CD8-positive, alpha-beta memory T cell (primary cell): ENCODE data around the gene OOSP1. TPM values are rescaled to one million over a fixed set of nuclear protein-coding genes. Genes with fewer than 3 reads are reported as not detected.
"Not testable (repeated sequence)": the region's sequence is repeated elsewhere in the genome, so short reads cannot be mapped to it uniquely, and the experiment has no call there.

Experiments
- CTCF ChIA-PET: fragments of 350-600 bp; sonication (Branson Sonifier 250); formaldehyde crosslinking; loops from one replicate; lab custom pipeline; 2021; ENCODE audit warnings: antibody characterized with exemption; lab: Charles Lee
- POLR2A ChIA-PET: fragments of 350-600 bp; sonication (Branson Sonifier 250); formaldehyde crosslinking; loops from one replicate; lab custom pipeline; 2021; ENCODE audit warnings: antibody characterized with exemption; lab: Charles Lee
- DNase-seq, 5 donors: peaks; one replicate each; pipeline versions ENCODE4 v3.0.0 to v3.0.0-alpha.2; 2020 to 2022; ENCODE audit warnings: mixed read lengths in 1 of 5
- H3K27ac ChIP-seq: one replicate; pipeline ENCODE4 v1.7.0; 2013; ENCODE audit warnings: low read depth, mild to moderate bottlenecking, low read length, moderate library complexity
- H3K27me3 ChIP-seq: 2 replicates; pipeline ENCODE4 v1.7.0; 2013; ENCODE audit warnings: low read length, mild to moderate bottlenecking; ENCODE audit not compliant: insufficient read depth, poor library complexity, severe bottlenecking
- H3K36me3 ChIP-seq: 2 replicates; pipeline ENCODE4 v1.7.0; 2013; ENCODE audit warnings: mild to moderate bottlenecking, low read length, moderate library complexity; ENCODE audit not compliant: insufficient read depth
- H3K4me1 ChIP-seq: 2 replicates; pipeline ENCODE4 v1.7.0; 2013; ENCODE audit warnings: mild to moderate bottlenecking, low read length, moderate library complexity; ENCODE audit not compliant: insufficient read depth
- H3K4me3 ChIP-seq: 2 replicates; pipeline ENCODE4 v1.7.0; 2013; ENCODE audit warnings: mild to moderate bottlenecking, low read length
- H3K9me3 ChIP-seq: 2 replicates; pipeline ENCODE4 v1.7.0; 2013; ENCODE audit warnings: mild to moderate bottlenecking, low read length
- H3K27ac Mint-ChIP-seq, 8 donors: one replicate each; pipeline ENCODE4 v1.8.0; 2020 to 2021; ENCODE audit warnings: mixed read lengths in 8 of 8, mild to moderate bottlenecking in 6 of 8, inconsistent platforms in 3 of 8, moderate library complexity in 3 of 8
- H3K27me3 Mint-ChIP-seq, 2 donors: one replicate each; pipeline ENCODE4 v1.8.0; 2020 to 2021; ENCODE audit warnings: mixed read lengths in 2 of 2, mild to moderate bottlenecking in 1 of 2, moderate library complexity in 1 of 2
- H3K36me3 Mint-ChIP-seq, 3 donors: one replicate each; pipeline ENCODE4 v1.8.0; 2020 to 2021; ENCODE audit warnings: mixed read lengths in 3 of 3, inconsistent platforms in 1 of 3, mild to moderate bottlenecking in 1 of 3
- H3K4me1 Mint-ChIP-seq, 3 donors: one replicate each; pipeline ENCODE4 v1.8.0; 2020 to 2021; ENCODE audit warnings: mixed read lengths in 3 of 3, inconsistent platforms in 1 of 3, mild to moderate bottlenecking in 1 of 3
- H3K4me3 Mint-ChIP-seq, 7 donors: one replicate each; pipeline ENCODE4 v1.8.0; 2020 to 2021; ENCODE audit warnings: mixed read lengths in 7 of 7, mild to moderate bottlenecking in 6 of 7, moderate library complexity in 4 of 7, inconsistent platforms in 2 of 7
- H3K9me3 Mint-ChIP-seq, 5 donors: one replicate each; pipeline ENCODE4 v1.8.0; 2020 to 2022; ENCODE audit warnings: mixed read lengths in 5 of 5, mild to moderate bottlenecking in 3 of 5, moderate library complexity in 2 of 5, inconsistent platforms in 1 of 5
- polyA plus RNA-seq: library from polyadenylated mRNA; unstranded; fragments of 300-500 nt; fragmentation: Illumina TruSeq; gene quantifications from one replicate; pipeline ENCODE4 v1.2.3, GENCODE V29; 2021
- total RNA-seq, 2 experiments: library from RNA; stranded (reverse); gene quantifications; one replicate each; pipeline ENCODE4 v1.2.3, GENCODE V29; 2021

Gene OOSP1
- total and polyA plus RNA-seq, 3 experiments from 2014 or later = 0.28 TPM; not detected in 2

GRCh38 chr11:59963733-59964132 is 25.5 kb downstream of the OOSP1 start, which contains the start of gene OOSP4A:
Gene OOSP4A (plus strand): TSS chr11:59964033. CDS start chr11:59964033, 0 bp downstream.
- ChIA-PET CTCF (no interaction called here), POLR2A (no interaction called here)
- Mint-ChIP-seq H3K36me3 (no peaks in the 10 kb centered on the region), H3K4me3 (no peak within 1 kb of the TSS), H3K4me1 (no peaks in the 10 kb centered on the region), H3K27ac (no peak within 1 kb of the TSS), H3K9me3 (peaks cover 0 to 2% (median 2%) of the 10 kb centered on the region in 5 donors), H3K27me3 (peaks cover 5 to 14% of the 10 kb centered on the region in 2 donors)
- Histone ChIP-seq H3K27me3 (no peaks in the 10 kb centered on the region), H3K4me1 (no peaks in the 10 kb centered on the region), H3K9me3 (no peaks in the 10 kb centered on the region), H3K27ac (no peak within 1 kb of the TSS), H3K4me3 (no peak within 1 kb of the TSS), H3K36me3 (no peaks in the 10 kb centered on the region)
- no peak for DNase-seq

- H3K4me3 ChIP-seq = no peak overlapping the region
- H3K27ac ChIP-seq = no peak overlapping the region
- ChIA-PET POLR2A (no interaction called here), CTCF (no interaction called here)
- peaks cover 5 to 9% of the 10 kb centered on the region in 2 donors for H3K27me3 Mint-ChIP-seq
- no peaks in the 10 kb centered on the region for H3K9me3 ChIP-seq
- H3K4me1 ChIP-seq = no peaks in the 10 kb centered on the region
- H3K4me1 Mint-ChIP-seq = no peaks in the 10 kb centered on the region
- H3K36me3 Mint-ChIP-seq = no peaks in the 10 kb centered on the region
- no peak overlapping the region for H3K4me3 Mint-ChIP-seq
- DNase-seq = no peak
- H3K9me3 Mint-ChIP-seq = peaks cover 0 to 2% (median 0%) of the 10 kb centered on the region in 5 donors
- H3K27ac Mint-ChIP-seq = no peak overlapping the region
- no peaks in the 10 kb centered on the region for H3K36me3 ChIP-seq
- H3K27me3 ChIP-seq = no peaks in the 10 kb centered on the region
Measured at GRCh38 chr11:59965424-59965823, 27.2 kb downstream of the OOSP1 start.

- no peak overlapping the region for H3K4me3 ChIP-seq
- ChIA-PET POLR2A (no interaction called here), CTCF (no interaction called here)
- H3K27ac ChIP-seq = no peak overlapping the region
- no peaks in the 10 kb centered on the region for H3K36me3 ChIP-seq
- H3K9me3 ChIP-seq = no peaks in the 10 kb centered on the region
- Mint-ChIP-seq H3K27me3 (peaks cover 2 to 13% of the 10 kb centered on the region in 2 donors), H3K9me3 (peaks cover 0 to 2% (median 0%) of the 10 kb centered on the region in 5 donors), H3K36me3 (no peaks in the 10 kb centered on the region), H3K4me1 (no peaks in the 10 kb centered on the region), H3K27ac (no peak overlapping the region), H3K4me3 (no peak overlapping the region)
- no peaks in the 10 kb centered on the region for H3K4me1 ChIP-seq
- no peaks in the 10 kb centered on the region for H3K27me3 ChIP-seq
- DNase-seq = no peak
Measured at GRCh38 chr11:59966201-59966600, 28.0 kb downstream of the OOSP1 start.

- Histone ChIP-seq H3K4me3 (no peak overlapping the region), H3K4me1 (no peaks in the 10 kb centered on the region), H3K27ac (peak overlapping the region; percentile 10), H3K9me3 (no peaks in the 10 kb centered on the region), H3K27me3 (no peaks in the 10 kb centered on the region), H3K36me3 (no peaks in the 10 kb centered on the region)
- H3K4me3 Mint-ChIP-seq = no peak overlapping the region
- CTCF ChIA-PET = no interaction called here
- no peaks in the 10 kb centered on the region for H3K36me3 Mint-ChIP-seq
- peaks cover 5 to 19% of the 10 kb centered on the region in 2 donors for H3K27me3 Mint-ChIP-seq
- POLR2A ChIA-PET = no interaction called here
- no peak for DNase-seq
- peaks cover 0 to 2% (median 0%) of the 10 kb centered on the region in 5 donors for H3K9me3 Mint-ChIP-seq
- H3K4me1 Mint-ChIP-seq = no peaks in the 10 kb centered on the region
- H3K27ac Mint-ChIP-seq = no peak overlapping the region
Measured at GRCh38 chr11:59967677-59968394, 29.6 kb downstream of the OOSP1 start.

- Histone ChIP-seq H3K4me1 (no peaks in the 10 kb centered on the region), H3K27me3 (no peaks in the 10 kb centered on the region), H3K4me3 (no peak overlapping the region), H3K27ac (peak overlapping the region; percentile 10), H3K9me3 (no peaks in the 10 kb centered on the region), H3K36me3 (no peaks in the 10 kb centered on the region)
- POLR2A ChIA-PET = no interaction called here
- H3K27ac Mint-ChIP-seq = no peak overlapping the region
- peaks cover 0 to 2% (median 0%) of the 10 kb centered on the region in 5 donors for H3K9me3 Mint-ChIP-seq
- DNase-seq = no peak
- no peak overlapping the region for H3K4me3 Mint-ChIP-seq
- H3K27me3 Mint-ChIP-seq = peaks cover 5 to 20% of the 10 kb centered on the region in 2 donors
- no peaks in the 10 kb centered on the region for H3K36me3 Mint-ChIP-seq
- CTCF ChIA-PET = no interaction called here
- no peaks in the 10 kb centered on the region for H3K4me1 Mint-ChIP-seq
Measured at GRCh38 chr11:59968395-59968783, 30.2 kb downstream of the OOSP1 start.

GRCh38 chr11:59973097-59973496 is 34.9 kb downstream of the OOSP1 start:
- Mint-ChIP-seq H3K27me3 (peaks cover 8 to 19% of the 10 kb centered on the region in 2 donors), H3K27ac (no peak overlapping the region), H3K4me3 (no peak overlapping the region), H3K36me3 (no peaks in the 10 kb centered on the region), H3K4me1 (no peaks in the 10 kb centered on the region), H3K9me3 (peaks cover 0 to 2% (median 0%) of the 10 kb centered on the region in 5 donors)
- Histone ChIP-seq H3K4me3 (no peak overlapping the region), H3K4me1 (no peaks in the 10 kb centered on the region), H3K27ac (no peak overlapping the region), H3K9me3 (no peaks in the 10 kb centered on the region), H3K27me3 (no peaks in the 10 kb centered on the region), H3K36me3 (no peaks in the 10 kb centered on the region)
- ChIA-PET CTCF (no interaction called here), POLR2A (no interaction called here)
- DNase-seq = no peak

- H3K4me1 ChIP-seq = no peaks in the 10 kb centered on the region
Measured at GRCh38 chr11:59981106-59981770, 43.0 kb downstream of the OOSP1 start.

GRCh38 chr11:59982037-59982436 is 43.8 kb downstream of the OOSP1 start:
- H3K4me1 ChIP-seq, H3K9me3 ChIP-seq, H3K4me3 Mint-ChIP-seq, H3K9me3 Mint-ChIP-seq, DNase-seq, CTCF ChIA-PET, H3K36me3 Mint-ChIP-seq, H3K27ac Mint-ChIP-seq, H3K27me3 ChIP-seq, POLR2A ChIA-PET, H3K36me3 ChIP-seq, H3K4me3 ChIP-seq, H3K4me1 Mint-ChIP-seq, H3K27ac ChIP-seq: not testable (repeated sequence)
- H3K27me3 Mint-ChIP-seq = peaks cover 6 to 29% of the 10 kb centered on the region in 2 donors

More at GRCh38 chr11:59981106-59981770, 43.0 kb downstream of the OOSP1 start:
- Histone ChIP-seq H3K27me3 (no peaks in the 10 kb centered on the region), H3K36me3 (no peaks in the 10 kb centered on the region), H3K27ac (no peak overlapping the region), H3K9me3 (no peaks in the 10 kb centered on the region), H3K4me3 (no peak overlapping the region)
- POLR2A ChIA-PET = no interaction called here
- Mint-ChIP-seq H3K27me3 (peaks cover 6 to 29% of the 10 kb centered on the region in 2 donors), H3K4me3 (no peak overlapping the region), H3K27ac (no peak overlapping the region), H3K9me3 (no peaks in the 10 kb centered on the region), H3K36me3 (no peaks in the 10 kb centered on the region), H3K4me1 (no peaks in the 10 kb centered on the region)
- CTCF ChIA-PET = no interaction called here
- no peak for DNase-seq
